ENCODE data around the gene PTPRA. TPM values are rescaled to one million over a fixed set of nuclear protein-coding genes. Genes with fewer than 3 reads are reported as not detected.

PTPRA gene
- total and polyA plus RNA-seq, 9 of the 15 experiments (the other 6 are each of a cell fraction or from before 2014, with no cell fraction given), result 3.4 to 80.5 (median 28.0) TPM

GRCh38 chr20:2946988-2947961 is 74.0 kb downstream of the PTPRA start (continued):
- TF ChIP-seq PKNOX1 (IDR thresholded peaks at IDR 0.05) (peak; percentile 41), ZNF609 (CRISPR knock-in tag; IDR thresholded peaks at IDR 0.05; ENCODE audit: borderline replicate concordance) (no peak), FOXA1 (IDR thresholded peaks at IDR 0.05; ENCODE audit: borderline replicate concordance) (no peak), CREB3L1 (IDR thresholded peaks at IDR 0.05; ENCODE audit: borderline replicate concordance, low read depth) (no peak), TEAD4 (IDR thresholded peaks at IDR 0.05; ENCODE audit: low read length) (peak; percentile 55; the same call in 1 of the 2 replicates), TEAD4 (CRISPR knock-in tag; IDR thresholded peaks at IDR 0.05; ENCODE audit: borderline replicate concordance) (no peak), TAF15 (IDR thresholded peaks at IDR 0.05; ENCODE audit: low read depth, low read length) (no peak), MCM7 (IDR thresholded peaks at IDR 0.05) (no peak), ZKSCAN8 (CRISPR knock-in tag; IDR thresholded peaks at IDR 0.05) (no peak), IFI16 (CRISPR knock-in tag; IDR thresholded peaks at IDR 0.05) (no peak), CREM (IDR thresholded peaks at IDR 0.05; ENCODE audit: low read depth) (peak; percentile 50; the same call in 1 of the 2 replicates), ZNF830 (CRISPR knock-in tag; IDR thresholded peaks at IDR 0.05) (no peak), ZNF444 (CRISPR knock-in tag; IDR thresholded peaks at IDR 0.05) (no peak), ZNF263 (CRISPR knock-in tag; IDR thresholded peaks at IDR 0.05; ENCODE audit: borderline replicate concordance) (no peak), ARID1B (IDR thresholded peaks at IDR 0.05) (peak; percentile 68), MNT (conservative IDR thresholded peaks at IDR 0.05) (0 out of 4 replicates have a peak, but pooled peaks of 1 of the 2 experiments have one; percentile 38), ZNF316 (IDR thresholded peaks at IDR 0.05) (no peak), MAZ (CRISPR knock-in tag; conservative IDR thresholded peaks at IDR 0.05 in 1 of 2, IDR thresholded peaks at IDR 0.05 in 1 of 2) (no peak), NFE2 (IDR thresholded peaks at IDR 0.05; ENCODE audit: low read depth) (peak; percentile 57)

All from K562 (cell line).